ENCODE data around the gene AOC3. TPM values are rescaled to one million over a fixed set of nuclear protein-coding genes. Genes with fewer than 3 reads are reported as not detected.

The AOC3 gene
- total and polyA plus RNA-seq, 2 of the 8 experiments (the other 6 are each of a cell fraction or from before 2014, with no cell fraction given) = 2.5 to 2.7 TPM

GRCh38 chr17:42849451-42850181, 1.4 kb upstream of the AOC3 start:
- Histone ChIP-seq H2BK20ac (ENCODE audit: low read length) (no peak overlapping the region), H3K9ac (replicated peaks in 1 of 4; ENCODE audit: extremely low read depth in 1 of 4, low read depth in 3 of 4, low read length in 3 of 4) (no peak overlapping the region), H3K14ac (ENCODE audit: insufficient read length) (no peak overlapping the region), H3K4me3 (ENCODE audit: extremely low read depth in 1 of 4, insufficient read depth in 2 of 4, low read depth in 3 of 4, low read length in 4 of 4) (no peak overlapping the region), H2BK120ac (replicated peaks; ENCODE audit: low read depth, low read length) (no peak overlapping the region), H2AK5ac (ENCODE audit: low read depth, low read length) (no peak overlapping the region), H2BK12ac (ENCODE audit: low read depth, low read length) (no peak overlapping the region), H4K20me1 (replicated peaks in 1 of 2; ENCODE audit: control insufficient read depth in 1 of 2, insufficient read depth in 2 of 2, low read length in 2 of 2) (peaks cover 7 to 15% of the 10 kb centered on the region in 2 experiments), H3K4me2 (ENCODE audit: insufficient read depth in 1 of 2, low read depth in 2 of 2, low read length in 2 of 2) (no peak overlapping the region), H3K27me3 (replicated peaks in 1 of 4; ENCODE audit: control insufficient read depth in 3 of 4, extremely low read depth in 1 of 4, insufficient read depth in 3 of 4, low read length in 3 of 4) (no peaks in the 10 kb centered on the region; a peak in 1 of 7 replicates), H2AFZ (ENCODE audit: low read length) (no peak overlapping the region), H3K4me1 (replicated peaks in 1 of 4; ENCODE audit: control insufficient read depth in 3 of 4, insufficient read depth in 4 of 4, low read length in 3 of 4) (no peaks in the 10 kb centered on the region; a peak in 1 of 7 replicates), H2BK15ac (ENCODE audit: low read length) (no peak overlapping the region), H3K9me3 (ENCODE audit: insufficient read depth in 2 of 2, low read depth in 1 of 2, low read length in 1 of 2) (no peaks in the 10 kb centered on the region), H2BK5ac (ENCODE audit: low read depth, low read length) (no peak overlapping the region), H4K5ac (ENCODE audit: insufficient read length, low read depth, low read length) (no peak overlapping the region), H3K56ac (replicated peaks; ENCODE audit: insufficient read length, low read depth, low read length) (no peak overlapping the region), H3K27ac (ENCODE audit: low read depth, low read length) (no peak overlapping the region), H3K18ac (ENCODE audit: extremely low read depth, low read length) (no peak overlapping the region), H3K79me2 (ENCODE audit: control insufficient read depth in 1 of 2, insufficient read depth in 2 of 2, low read length in 2 of 2) (no peaks in the 10 kb centered on the region), H3K36me3 (ENCODE audit: control insufficient read depth in 2 of 4, insufficient read depth in 4 of 4, low read length in 3 of 4) (peaks cover 7 to 12% (median 9%) of the 10 kb centered on the region in 4 experiments; a peak in 7 of 8 replicates), H3K23ac (ENCODE audit: insufficient read length) (no peak overlapping the region), H4K91ac (replicated peaks; ENCODE audit: insufficient read length, low read length) (no peak overlapping the region), H3K4ac (replicated peaks; ENCODE audit: insufficient read length, low read depth, low read length) (no peak overlapping the region), H3K79me1 (ENCODE audit: low read depth, low read length) (no peaks in the 10 kb centered on the region; the same call in 1 of the 2 replicates), H4K8ac (ENCODE audit: extremely low read depth, insufficient read depth, low read length) (no peak overlapping the region), H3K23me2 (ENCODE audit: low read depth, low read length) (no peaks in the 10 kb centered on the region)
- ChIA-PET CTCF (ENCODE audit: partially characterized antibody) (interaction anchor here (0.6 to 8.9 kb wide), 9 partner anchors 15 to 637 kb away, joined by 3 to 141 read pairs (median 5); no protein-coding TSS in a partner anchor), POLR2A (ENCODE audit: partially characterized antibody) (interaction anchor here (0.6 to 10.4 kb wide), 6 partner anchors 13 to 518 kb away, joined by 3 to 111 read pairs (median 4); partner anchors contain the start of genes PSME3 and RPL27)
- 89% methylated on average over 8 of the region's 8 CpGs; no CpG with 5 or more reads in 1 of the 2 experiments for WGBS, 2 experiments (ENCODE audit: extremely low coverage in 1 of 2, insufficient coverage in 1 of 2, insufficient read length in 1 of 2, insufficient replicate concordance in 2 of 2, low coverage in 1 of 2, low lambda C conversion rate in 2 of 2, missing lambda C conversion rate in 1 of 2)
- FAIRE-seq = no peak
- DNase-seq (ENCODE audit: low read depth in 1 of 2, low spot score in 2 of 2) = no peak
- TF ChIP-seq EP300 (IDR thresholded peaks at IDR 0.05; ENCODE audit: borderline replicate concordance in 1 of 2, low read depth in 2 of 2, low read length in 2 of 2) (no peak), ZNF274 (IDR thresholded peaks at IDR 0.05; ENCODE audit: borderline replicate concordance, extremely low read depth, low read length) (no peak), CTBP2 (IDR thresholded peaks at IDR 0.05; ENCODE audit: borderline replicate concordance, insufficient read depth, insufficient read length, low read length) (no peak), CHD2 (IDR thresholded peaks at IDR 0.05; ENCODE audit: low read length) (no peak), CREB1 (IDR thresholded peaks at IDR 0.05) (no peak), SP4 (IDR thresholded peaks at IDR 0.05; ENCODE audit: low read length) (no peak), JUN (IDR thresholded peaks at IDR 0.05; ENCODE audit: low read depth, low read length) (no peak), KDM1A (IDR thresholded peaks at IDR 0.05; ENCODE audit: borderline replicate concordance, low read length) (no peak), RXRA (IDR thresholded peaks at IDR 0.05; ENCODE audit: insufficient read depth, low read depth, low read length) (no peak), KDM4A (IDR thresholded peaks at IDR 0.05; ENCODE audit: low read depth, low read length, severe bottlenecking) (no peak)

Measured in H1 (cell line).